ENCODE data around the gene GSG1L2.

Gene GSG1L2

GRCh38 chr17:9843152-9844010 lies 21.5 kb upstream of the GSG1L2 start:
- DNase-seq (ENCODE audit: insufficient read length): no peak
- FAIRE-seq: no peak
- TF ChIP-seq POLR2AphosphoS5 (IDR thresholded peaks at IDR 0.05; ENCODE audit: low read depth, low read length): no peak

GRCh38 chr17:9842057-9842758 lies 20.3 kb upstream of the GSG1L2 start:
- no peak for FAIRE-seq
- TF ChIP-seq TAF1 (IDR thresholded peaks at IDR 0.05; ENCODE audit: borderline replicate concordance, low read depth, low read length): no peak
- TF ChIP-seq POLR2AphosphoS5 (IDR thresholded peaks at IDR 0.05; ENCODE audit: low read depth, low read length): no peak
- TF ChIP-seq POLR2A (IDR thresholded peaks at IDR 0.05; ENCODE audit: low read depth, low read length): no peak
- DNase-seq (ENCODE audit: insufficient read length): no peak

GRCh38 chr17:9839433-9839832 lies 17.6 kb upstream of the GSG1L2 start:
- no peak for FAIRE-seq
- DNase-seq (ENCODE audit: insufficient read length): no peak
- TF ChIP-seq POLR2A (IDR thresholded peaks at IDR 0.05; ENCODE audit: low read depth, low read length) (no peak), POLR2AphosphoS5 (IDR thresholded peaks at IDR 0.05; ENCODE audit: low read depth, low read length) (no peak), TAF1 (IDR thresholded peaks at IDR 0.05; ENCODE audit: borderline replicate concordance, low read depth, low read length) (no peak)

- TF ChIP-seq POLR2A (IDR thresholded peaks at IDR 0.05; ENCODE audit: low read depth, low read length) (no peak), TAF1 (IDR thresholded peaks at IDR 0.05; ENCODE audit: borderline replicate concordance, low read depth, low read length) (no peak), POLR2AphosphoS5 (IDR thresholded peaks at IDR 0.05; ENCODE audit: low read depth, low read length) (no peak)
- DNase-seq (ENCODE audit: insufficient read length): no peak
Measured at GRCh38 chr17:9837551-9838471, 15.9 kb upstream of the GSG1L2 start.

GRCh38 chr17:9833922-9834321 lies 12.0 kb upstream of the GSG1L2 start:
- DNase-seq (ENCODE audit: insufficient read length) (no peak), FAIRE-seq (no peak)
- TF ChIP-seq POLR2AphosphoS5 (IDR thresholded peaks at IDR 0.05; ENCODE audit: low read depth, low read length) (no peak), POLR2A (IDR thresholded peaks at IDR 0.05; ENCODE audit: low read depth, low read length) (no peak), TAF1 (IDR thresholded peaks at IDR 0.05; ENCODE audit: borderline replicate concordance, low read depth, low read length) (no peak)

More at GRCh38 chr17:9837551-9838471, 15.9 kb upstream of the GSG1L2 start:
- FAIRE-seq: no peak

GRCh38 chr17:9830711-9831110 lies 8.8 kb upstream of the GSG1L2 start:
- FAIRE-seq: no peak

GRCh38 chr17:9829343-9829742 lies 7.5 kb upstream of the GSG1L2 start:
- FAIRE-seq (no peak), DNase-seq (ENCODE audit: insufficient read length) (no peak)
- TF ChIP-seq TAF1 (IDR thresholded peaks at IDR 0.05; ENCODE audit: borderline replicate concordance, low read depth, low read length) (no peak), POLR2AphosphoS5 (IDR thresholded peaks at IDR 0.05; ENCODE audit: low read depth, low read length) (no peak), POLR2A (IDR thresholded peaks at IDR 0.05; ENCODE audit: low read depth, low read length) (no peak)

More at GRCh38 chr17:9830711-9831110, 8.8 kb upstream of the GSG1L2 start:
- TF ChIP-seq POLR2A (IDR thresholded peaks at IDR 0.05; ENCODE audit: low read depth, low read length) (no peak), POLR2AphosphoS5 (IDR thresholded peaks at IDR 0.05; ENCODE audit: low read depth, low read length) (no peak), TAF1 (IDR thresholded peaks at IDR 0.05; ENCODE audit: borderline replicate concordance, low read depth, low read length) (no peak)
- no peak for DNase-seq (ENCODE audit: insufficient read length)

- DNase-seq (ENCODE audit: insufficient read length) (no peak), FAIRE-seq (no peak)
- TF ChIP-seq POLR2AphosphoS5 (IDR thresholded peaks at IDR 0.05; ENCODE audit: low read depth, low read length): no peak
- TF ChIP-seq TAF1 (IDR thresholded peaks at IDR 0.05; ENCODE audit: borderline replicate concordance, low read depth, low read length): no peak
- no peak for TF ChIP-seq POLR2A (IDR thresholded peaks at IDR 0.05; ENCODE audit: low read depth, low read length)
Measured at GRCh38 chr17:9828296-9829295, 6.7 kb upstream of the GSG1L2 start.

- TF ChIP-seq POLR2A (IDR thresholded peaks at IDR 0.05; ENCODE audit: low read depth, low read length) (no peak), POLR2AphosphoS5 (IDR thresholded peaks at IDR 0.05; ENCODE audit: low read depth, low read length) (no peak)
- DNase-seq (ENCODE audit: insufficient read length): no peak
- no peak for FAIRE-seq
Measured at GRCh38 chr17:9825641-9826150, 3.8 kb upstream of the GSG1L2 start, which contains the start of gene GLP2R. TSS of gene GLP2R (plus strand) at chr17:9825924. CDS start at chr17:9826064, 140 bp downstream.

GRCh38 chr17:9824797-9825338 lies 3.0 kb upstream of the GSG1L2 start:
- no peak for TF ChIP-seq POLR2A (IDR thresholded peaks at IDR 0.05; ENCODE audit: low read depth, low read length)
- no peak for TF ChIP-seq TAF1 (IDR thresholded peaks at IDR 0.05; ENCODE audit: borderline replicate concordance, low read depth, low read length)
- no peak for TF ChIP-seq POLR2AphosphoS5 (IDR thresholded peaks at IDR 0.05; ENCODE audit: low read depth, low read length)
- no peak for DNase-seq (ENCODE audit: insufficient read length)
- no peak for FAIRE-seq
